ENCODE data around the gene CCDC117. TPM values are rescaled to one million over a fixed set of nuclear protein-coding genes. Genes with fewer than 3 reads are reported as not detected.
"Not testable (repeated sequence)": the region's sequence is repeated elsewhere in the genome, so short reads cannot be mapped to it uniquely, and the experiment has no call there.

The CCDC117 gene
- total RNA-seq, 2 donors from 2014 or later: 13.6 to 17.3 TPM

GRCh38 chr22:28742562-28742962 is 29.9 kb upstream of the CCDC117 start:
- peaks cover 0 to 17% of the 10 kb centered on the region in 2 donors for H3K4me1 ChIP-seq
- H3K36me3 ChIP-seq: peaks cover 30% of the 10 kb centered on the region
- no peaks in the 10 kb centered on the region for H3K9me3 ChIP-seq
- no peak for DNase-seq (ENCODE audit: low spot score)
- peak overlapping the region; percentile 99 to 100 for H3K27ac ChIP-seq
- no peaks in the 10 kb centered on the region for H3K27me3 ChIP-seq
- TF ChIP-seq, protein P1, sequence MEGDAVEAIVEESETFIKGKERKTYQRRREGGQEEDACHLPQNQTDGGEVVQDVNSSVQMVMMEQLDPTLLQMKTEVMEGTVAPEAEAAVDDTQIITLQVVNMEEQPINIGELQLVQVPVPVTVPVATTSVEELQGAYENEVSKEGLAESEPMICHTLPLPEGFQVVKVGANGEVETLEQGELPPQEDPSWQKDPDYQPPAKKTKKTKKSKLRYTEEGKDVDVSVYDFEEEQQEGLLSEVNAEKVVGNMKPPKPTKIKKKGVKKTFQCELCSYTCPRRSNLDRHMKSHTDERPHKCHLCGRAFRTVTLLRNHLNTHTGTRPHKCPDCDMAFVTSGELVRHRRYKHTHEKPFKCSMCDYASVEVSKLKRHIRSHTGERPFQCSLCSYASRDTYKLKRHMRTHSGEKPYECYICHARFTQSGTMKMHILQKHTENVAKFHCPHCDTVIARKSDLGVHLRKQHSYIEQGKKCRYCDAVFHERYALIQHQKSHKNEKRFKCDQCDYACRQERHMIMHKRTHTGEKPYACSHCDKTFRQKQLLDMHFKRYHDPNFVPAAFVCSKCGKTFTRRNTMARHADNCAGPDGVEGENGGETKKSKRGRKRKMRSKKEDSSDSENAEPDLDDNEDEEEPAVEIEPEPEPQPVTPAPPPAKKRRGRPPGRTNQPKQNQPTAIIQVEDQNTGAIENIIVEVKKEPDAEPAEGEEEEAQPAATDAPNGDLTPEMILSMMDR (IDR thresholded peaks at IDR 0.05): no peak
- H3K4me3 ChIP-seq: peak overlapping the region; percentile 98 to 99

GRCh38 chr22:28743852-28744251 is 28.6 kb upstream of the CCDC117 start:
- TF ChIP-seq, protein P1 (IDR thresholded peaks at IDR 0.05): no peak
- H3K27ac ChIP-seq: no peak overlapping the region
- no peak for DNase-seq (ENCODE audit: low spot score)
- peaks cover 0 to 17% of the 10 kb centered on the region in 2 donors for H3K4me1 ChIP-seq
- H3K4me3 ChIP-seq: no peak overlapping the region
- H3K9me3 ChIP-seq: no peaks in the 10 kb centered on the region
- H3K36me3 ChIP-seq: peaks cover 43% of the 10 kb centered on the region
- H3K27me3 ChIP-seq: no peaks in the 10 kb centered on the region

DNA sequence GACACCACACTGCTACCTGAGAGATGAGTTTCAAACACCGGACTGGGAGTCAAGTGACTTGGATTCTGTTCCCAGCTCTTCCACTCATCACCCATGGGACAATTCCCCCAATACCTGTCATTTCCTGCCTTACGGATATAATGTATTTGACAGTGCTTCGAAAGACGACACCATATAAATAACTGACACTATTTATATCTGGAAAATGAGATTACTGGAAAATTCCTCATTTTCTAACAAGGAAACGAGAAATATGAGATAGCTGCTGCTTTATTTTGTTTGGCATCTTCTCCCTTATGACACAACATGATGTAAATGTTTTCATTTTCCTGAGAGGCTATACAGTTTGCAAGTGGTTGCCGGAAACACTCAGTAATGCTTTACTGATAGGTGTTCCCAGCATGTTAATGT is 22.0 kb upstream of the CCDC117 start:
- Histone ChIP-seq H3K4me3 (no peak overlapping the region), H3K27ac (no peak overlapping the region), H3K36me3 (peaks cover 35% of the 10 kb centered on the region), H3K27me3 (no peaks in the 10 kb centered on the region), H3K4me1 (no peaks in the 10 kb centered on the region), H3K9me3 (no peaks in the 10 kb centered on the region)
- DNase-seq (ENCODE audit: low spot score): no peak
- TF ChIP-seq, protein P1 (IDR thresholded peaks at IDR 0.05): no peak

DNA sequence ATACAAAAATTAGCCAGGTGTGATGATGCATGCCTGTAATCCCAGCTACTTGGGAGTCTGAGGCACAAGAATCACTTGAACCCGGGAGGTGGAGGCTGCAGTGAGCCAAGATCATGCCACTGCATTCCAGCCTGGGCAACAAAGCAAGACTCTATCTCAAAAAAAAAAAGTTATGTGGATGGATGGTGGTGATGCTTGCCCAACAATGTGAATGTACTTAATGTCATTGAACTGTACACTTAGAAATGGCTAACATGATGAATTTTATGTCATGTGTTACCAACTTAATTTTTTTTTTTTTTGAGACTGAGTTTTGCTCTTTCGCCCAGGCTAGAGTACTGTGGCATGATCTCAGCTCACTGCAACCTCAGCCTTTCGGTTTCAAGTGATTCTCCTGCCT is 18.0 kb upstream of the CCDC117 start:
- H3K9me3 ChIP-seq; H3K27me3 ChIP-seq; H3K36me3 ChIP-seq; H3K4me1 ChIP-seq; DNase-seq (ENCODE audit: low spot score); H3K27ac ChIP-seq; H3K4me3 ChIP-seq: not testable (repeated sequence)

DNA sequence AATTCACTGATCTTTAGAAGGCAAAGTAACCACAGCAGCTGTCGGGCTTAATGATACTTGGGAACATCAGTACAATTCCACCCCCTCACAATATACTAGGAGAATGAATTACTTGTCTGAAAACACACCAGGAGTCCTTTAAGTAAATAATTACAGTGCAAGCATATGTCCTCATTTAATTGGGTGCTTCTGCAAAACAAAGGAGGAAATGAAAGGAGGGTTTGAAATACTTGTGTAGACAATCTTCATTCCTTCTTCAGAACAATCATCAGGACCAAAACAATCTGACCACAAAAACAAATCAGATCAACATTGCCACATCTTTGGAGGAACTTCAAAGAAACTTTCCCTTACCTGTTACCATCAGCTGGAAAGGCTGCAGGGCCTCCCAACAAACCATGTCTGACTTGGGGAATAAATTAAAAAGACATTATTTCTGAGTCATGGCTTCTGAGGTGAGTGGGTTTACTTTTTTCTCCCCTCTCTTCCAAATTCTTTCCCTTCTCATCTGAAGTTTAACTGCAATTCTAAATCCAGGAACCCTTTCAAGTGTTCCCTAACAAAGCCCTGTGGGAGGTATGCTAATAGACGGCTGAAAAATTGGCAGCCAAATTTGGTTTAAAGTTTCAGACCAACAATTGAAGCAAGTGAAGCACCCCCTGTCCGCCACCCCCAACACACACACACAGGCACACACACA is 12.5 kb upstream of the CCDC117 start:
- no peaks in the 10 kb centered on the region for H3K36me3 ChIP-seq
- no peaks in the 10 kb centered on the region for H3K9me3 ChIP-seq
- H3K4me1 ChIP-seq: no peaks in the 10 kb centered on the region
- H3K27ac ChIP-seq: no peak overlapping the region
- no peaks in the 10 kb centered on the region for H3K27me3 ChIP-seq
- H3K4me3 ChIP-seq: no peak overlapping the region
- TF ChIP-seq, protein P1 (IDR thresholded peaks at IDR 0.05): no peak
- no peak for DNase-seq (ENCODE audit: low spot score)

- Histone ChIP-seq H3K27me3 (no peaks in the 10 kb centered on the region), H3K4me3 (no peak overlapping the region), H3K27ac (no peak overlapping the region), H3K36me3 (no peaks in the 10 kb centered on the region), H3K4me1 (no peaks in the 10 kb centered on the region), H3K9me3 (no peaks in the 10 kb centered on the region)
- TF ChIP-seq, protein P1 (IDR thresholded peaks at IDR 0.05): no peak
- no peak for DNase-seq (ENCODE audit: low spot score)
These were observed 11.1 kb upstream of the CCDC117 start for GRCh38 chr22:28761449-28761755.

GRCh38 chr22:28762000-28762399 is 10.5 kb upstream of the CCDC117 start:
- DNase-seq (ENCODE audit: low spot score); H3K36me3 ChIP-seq; H3K9me3 ChIP-seq; H3K27me3 ChIP-seq; H3K4me3 ChIP-seq; H3K4me1 ChIP-seq; H3K27ac ChIP-seq: not testable (repeated sequence)

Measured in right atrium auricular region (tissue), 2 donors.